Adrenal gland (tissue), 12 donors: Measurements from ENCODE around the gene RCOR1. TPM values are rescaled to one million over a fixed set of nuclear protein-coding genes. Genes with fewer than 3 reads are reported as not detected.
"Not testable (repeated sequence)": the region's sequence is repeated elsewhere in the genome, so short reads cannot be mapped to it uniquely, and the experiment has no call there.

Experiments used
- DNase-seq, 7 donors: peaks; one replicate each; pipeline ENCODE4 v3.0.0-alpha.2; 2019 to 2020
- H3K27ac ChIP-seq, 5 donors: fragments of 200-600 bp; sonication (generic) in 4 of 5; 1 replicate in 3 of 5; 2 replicates in 2 of 5; pipeline versions ENCODE4 v1.5.1 to v1.8.0; 2016 to 2020; ENCODE audit warnings: mild to moderate bottlenecking in 1 of 5
- H3K27me3 ChIP-seq: fragments of 200-600 bp; 2 replicates; pipeline ENCODE4 v1.8.0; 2021
- H3K36me3 ChIP-seq, 2 donors: fragments of 200-600 bp; replicated peaks in 1 of 2; 1 replicate in 1 of 2; 2 replicates in 1 of 2; pipeline versions ENCODE4 v1.5.1 to v1.8.0; 2018 to 2022
- H3K4me1 ChIP-seq, 2 donors: fragments of 200-600 bp; replicated peaks in 1 of 2; 1 replicate in 1 of 2; 2 replicates in 1 of 2; pipeline versions ENCODE4 v1.5.1 to v1.8.0; 2018 to 2021
- H3K4me3 ChIP-seq, 4 donors: fragments of 200-600 bp; sonication (generic) in 3 of 4; one replicate each; pipeline ENCODE4 v1.5.1; 2016 to 2018
- H3K9me3 ChIP-seq, 3 donors: fragments of 200-600 bp; sonication (generic) in 1 of 3; replicated peaks in 1 of 3; 1 replicate in 2 of 3; 2 replicates in 1 of 3; pipeline versions ENCODE4 v1.5.1 to v1.8.0; 2016 to 2021
- CTCF ChIP-seq, 6 experiments: fragments of 450-650 bp in 4 of 6; fragments of 200-600 bp in 2 of 6; sonication (generic) in 1 of 6; IDR thresholded peaks; 1 replicate in 5 of 6; 2 replicates in 1 of 6; pipeline versions ENCODE4 v1.5.1 to v1.8.0; 2016 to 2021; ENCODE audit warnings: antibody characterized with exemption in 6 of 6, mild to moderate bottlenecking in 2 of 6, moderate library complexity in 1 of 6
- POLR2A ChIP-seq, 2 donors: fragments of 450-650 bp; IDR thresholded peaks; one replicate each; pipeline ENCODE4 v1.6.1; 2017; ENCODE audit warnings: antibody characterized with exemption in 2 of 2, mild to moderate bottlenecking in 2 of 2, moderate library complexity in 1 of 2
- WGBS, 4 donors: extraction: QIAGEN DNeasy Blood & Tissue Kit in 2 of 4; methylation state at CpG; one replicate each; pipeline versions ENCODE4 v1.1.5 to v1.1.7; 2013 to 2017; 5-methylcytosine and 5-hydroxymethylcytosine counted together
- intact Hi-C, 2 donors: fragments of 100-400 bp; cut with DNase I; formaldehyde crosslinking; loops; one replicate each; pipeline versions ENCODE4 v1.14.1 to v1.15.0; 2022 to 2023
- polyA plus RNA-seq, 3 donors: library from polyadenylated mRNA; stranded (reverse); fragments of 200-250 nt in 2 of 3; fragments of 350-450 nt in 1 of 3; fragmentation: Illumina TruSeq in 1 of 3; extraction: RNeasy Lipid Tissue Mini Kit (QIAGEN cat#74804) in 1 of 3; gene quantifications; one replicate each; pipeline ENCODE4 v1.2.3, GENCODE V29; 2013 to 2014
- total RNA-seq, 9 donors: library from RNA; depleted of rRNA in 4 of 9; stranded (reverse); fragments of >200 nt in 4 of 9; fragments of 120-200 nt in 1 of 9; fragmentation: NEBNext Ultra II Directional in 1 of 9; extraction: Animal tissue kit (Norgen Biotek cat#: 25700) in 1 of 9; gene quantifications; one replicate each; pipeline versions ENCODE4 v1.1.0 to v1.2.4, GENCODE V29; 2013 to 2023
- donor health status: healthy with polysubstance abuse.
- donor health status: Bipolar disorder and iron deficiency.
- donor health status: DM: yes; HTN: yes; CAD: no.
- donor health status: DM: no; HTN: no; CAD: no.
- donor health status: DM: no; HTN: no; CAD: no.
- donor health status: DM: yes; HTN: yes; CAD: no.

Gene RCOR1
- total and polyA plus RNA-seq, 12 donors, result 3.8 to 17.7 (median 11.3) TPM

DNA sequence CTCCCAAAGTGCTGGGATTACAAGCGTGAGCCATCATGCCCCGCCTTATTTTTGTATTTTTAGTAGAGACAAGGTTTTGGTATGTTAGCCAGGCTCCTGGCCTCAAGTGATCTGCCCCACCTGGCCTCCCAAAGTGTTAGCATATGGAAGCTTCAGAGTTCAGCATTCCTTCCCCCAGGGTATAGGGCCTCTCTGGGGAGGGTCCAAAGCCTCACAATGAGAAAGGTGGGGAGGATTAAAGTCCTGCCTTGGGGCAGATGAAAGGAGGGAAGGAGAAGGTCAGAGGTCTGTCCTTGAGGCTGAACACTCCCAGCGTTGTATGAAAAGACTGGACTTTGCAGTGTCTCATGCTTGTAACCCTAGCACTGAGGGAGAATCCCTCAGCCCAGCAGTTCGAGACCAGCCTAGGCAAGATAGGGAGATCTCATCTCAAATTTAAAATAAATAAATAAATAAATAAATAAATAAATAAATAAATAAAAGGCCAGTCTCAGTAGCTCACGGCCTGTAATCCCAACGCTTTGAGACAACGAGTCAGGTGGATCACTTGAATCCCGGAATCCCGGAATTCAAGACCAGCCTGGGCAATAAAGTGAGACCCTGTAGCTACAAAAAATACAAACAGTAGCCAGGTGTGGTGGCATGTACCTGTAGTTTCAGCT lies 22.0 kb upstream of the RCOR1 start:
- no peak for DNase-seq
- intact Hi-C loops, result no loop called here
- TF ChIP-seq POLR2A (IDR thresholded peaks at IDR 0.05) (no peak), CTCF (IDR thresholded peaks at IDR 0.05) (no peak)
- no peaks in the 10 kb centered on the region for H3K9me3 ChIP-seq
- no peaks in the 10 kb centered on the region for H3K27me3 ChIP-seq
- H3K36me3 ChIP-seq, result no peaks in the 10 kb centered on the region
- no peak overlapping the region for H3K4me3 ChIP-seq
- no peak overlapping the region for H3K27ac ChIP-seq
- WGBS, 4 donors, result 87 to 90% (median 90%) methylated on average over 9 of the region's 9 CpGs
- H3K4me1 ChIP-seq, result no peaks in the 10 kb centered on the region

GRCh38 chr14:102571043-102571442 lies 21.4 kb upstream of the RCOR1 start:
- no peaks in the 10 kb centered on the region for H3K36me3 ChIP-seq
- intact Hi-C loops, result no loop called here
- no peaks in the 10 kb centered on the region for H3K9me3 ChIP-seq
- WGBS, 4 donors, result 71 to 91% (median 83%) methylated on average over 2 of the region's 2 CpGs
- no peak for DNase-seq
- TF ChIP-seq POLR2A (IDR thresholded peaks at IDR 0.05) (no peak), CTCF (IDR thresholded peaks at IDR 0.05) (no peak)
- H3K27ac ChIP-seq, result no peak overlapping the region
- H3K4me3 ChIP-seq, result no peak overlapping the region
- H3K27me3 ChIP-seq, result no peaks in the 10 kb centered on the region
- H3K4me1 ChIP-seq, result no peaks in the 10 kb centered on the region

- H3K27ac ChIP-seq, result no peak overlapping the region
- H3K4me1 ChIP-seq, result no peaks in the 10 kb centered on the region
- WGBS, 4 donors, result 90 to 94% (median 91%) methylated on average over 10 of the region's 10 CpGs
- no peaks in the 10 kb centered on the region for H3K36me3 ChIP-seq
- intact Hi-C loops, result no loop called here
- H3K9me3 ChIP-seq, result no peaks in the 10 kb centered on the region
- no peak overlapping the region for H3K4me3 ChIP-seq
- no peak for DNase-seq
- H3K27me3 ChIP-seq, result no peaks in the 10 kb centered on the region
- TF ChIP-seq CTCF (IDR thresholded peaks at IDR 0.05), result no peak
- TF ChIP-seq POLR2A (IDR thresholded peaks at IDR 0.05), result no peak
Observed at GRCh38 chr14:102571478-102572042, 20.9 kb upstream of the RCOR1 start.

- H3K36me3 ChIP-seq, H3K4me1 ChIP-seq, DNase-seq, H3K4me3 ChIP-seq, H3K9me3 ChIP-seq, H3K27me3 ChIP-seq, intact Hi-C loops, H3K27ac ChIP-seq: not testable (repeated sequence)
- 76 to 82% (median 80%) methylated on average over 8 of the region's 8 CpGs for WGBS, 4 donors
Observed at GRCh38 chr14:102573161-102573560, 19.3 kb upstream of the RCOR1 start.

- no peak for TF ChIP-seq POLR2A (IDR thresholded peaks at IDR 0.05)
- no peak for TF ChIP-seq CTCF (IDR thresholded peaks at IDR 0.05)
- no peaks in the 10 kb centered on the region for H3K9me3 ChIP-seq
- H3K27ac ChIP-seq, result no peak overlapping the region
- no peaks in the 10 kb centered on the region for H3K36me3 ChIP-seq
- no peaks in the 10 kb centered on the region for H3K27me3 ChIP-seq
- 55 to 60% (median 57%) methylated on average over 8 of the region's 8 CpGs for WGBS, 4 donors
- no peak overlapping the region for H3K4me3 ChIP-seq
- DNase-seq, result no peak
- H3K4me1 ChIP-seq, result no peaks in the 10 kb centered on the region
- intact Hi-C loops, result no loop called here
Observed at GRCh38 chr14:102573591-102574046, 18.8 kb upstream of the RCOR1 start.
